Adrenal gland (tissue), 5 donors: ENCODE data around the gene CIC.

ENCODE experiments used
- CTCF ChIP-seq, 6 experiments: fragments of 450-650 bp in 4 of 6; fragments of 200-600 bp in 2 of 6; sonication (generic) in 1 of 6; IDR thresholded peaks; 1 replicate in 5 of 6; 2 replicates in 1 of 6; pipeline versions ENCODE4 v1.5.1 to v1.8.0; 2016 to 2021; ENCODE audit warnings: antibody characterized with exemption in 6 of 6, mild to moderate bottlenecking in 2 of 6, moderate library complexity in 1 of 6
- POLR2A ChIP-seq, 2 donors: fragments of 450-650 bp; IDR thresholded peaks; one replicate each; pipeline ENCODE4 v1.6.1; 2017; ENCODE audit warnings: antibody characterized with exemption in 2 of 2, mild to moderate bottlenecking in 2 of 2, moderate library complexity in 1 of 2
- donor health status: DM: no; HTN: no; CAD: no.

DNA sequence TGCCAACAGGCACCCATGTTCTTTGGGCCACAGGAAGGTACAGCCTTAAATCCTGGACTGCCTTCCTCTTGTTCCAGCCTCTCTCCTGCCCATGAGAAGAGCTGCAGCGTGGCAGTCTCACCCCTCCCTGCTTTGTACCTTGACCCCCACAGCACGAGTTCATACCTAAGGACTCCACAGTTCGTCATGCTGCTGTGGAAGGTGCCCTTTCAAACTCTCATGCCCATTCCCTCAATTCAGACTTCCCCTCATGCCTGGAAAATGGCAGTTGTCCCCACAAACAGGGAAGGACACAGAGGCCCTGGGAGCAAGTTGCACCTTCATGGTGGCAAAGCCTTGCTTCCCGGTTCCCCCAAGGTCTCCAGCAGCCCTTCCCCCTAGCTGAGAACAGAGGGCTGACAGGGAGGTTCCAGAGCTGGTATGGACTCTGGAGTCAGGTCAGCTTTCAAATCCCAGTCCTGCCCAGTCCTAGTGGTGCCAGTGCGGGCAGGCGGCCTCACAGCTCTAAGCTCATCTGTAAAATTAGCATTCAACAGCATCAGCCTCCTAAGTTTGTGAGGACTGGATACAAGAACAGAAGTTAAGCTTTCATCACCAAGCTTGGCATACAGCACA, 35.3 kb upstream of the CIC start:
- TF ChIP-seq CTCF (IDR thresholded peaks at IDR 0.05) = no peak
- TF ChIP-seq POLR2A (IDR thresholded peaks at IDR 0.05) = no peak
